Measurements from ENCODE around the gene PABPC1L2B.
"Not testable (repeated sequence)": the region's sequence is repeated elsewhere in the genome, so short reads cannot be mapped to it uniquely, and the experiment has no call there.

The PABPC1L2B gene

DNA sequence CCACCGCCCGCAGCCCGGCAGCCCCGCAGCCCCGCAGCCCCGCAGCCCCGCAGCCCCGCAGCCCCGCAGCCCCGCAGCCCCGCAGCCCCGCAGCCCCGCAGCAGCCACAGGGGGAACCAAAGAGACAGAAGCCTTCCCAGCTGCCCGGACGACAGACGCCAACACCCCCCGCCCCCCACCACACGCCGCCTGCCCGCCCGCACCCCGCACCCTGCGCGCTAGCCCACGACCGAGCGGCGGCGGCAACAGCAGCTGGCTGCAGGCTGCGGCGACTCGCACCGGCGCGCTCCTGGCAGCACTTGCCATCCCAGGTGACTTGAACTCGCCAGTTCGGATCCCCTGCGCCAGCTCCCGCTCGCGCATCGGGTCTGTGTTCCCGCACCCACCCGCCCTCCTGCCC, at the start of gene PABPC1L2B:
TSS of gene PABPC1L2B (plus strand) at position 207 of the 400 bp plus-strand sequence. CDS start 704 bp downstream, outside the sequence.
- not testable (repeated sequence) for DNase-seq

DNA sequence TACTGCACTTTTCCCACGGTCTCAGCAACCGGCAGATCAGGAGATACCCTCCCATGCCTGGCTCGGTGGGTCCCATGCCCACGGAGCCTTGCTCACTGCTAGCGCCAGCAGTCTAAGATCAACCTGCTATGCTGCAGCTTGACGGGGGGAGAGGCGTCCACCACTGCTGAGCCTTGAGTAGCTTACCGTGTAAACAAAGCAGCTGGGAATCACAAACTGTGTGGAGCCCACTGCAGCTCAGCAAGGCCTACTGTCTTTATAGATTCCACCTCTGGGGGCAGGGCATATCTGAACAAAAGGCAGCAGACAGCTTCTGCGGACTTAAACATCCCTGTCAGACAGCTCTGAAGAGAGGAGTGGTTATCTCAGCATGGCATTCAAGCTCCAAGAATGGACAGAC, 42.8 kb upstream of the PABPC1L2B start:
- not testable (repeated sequence) for DNase-seq

DNA sequence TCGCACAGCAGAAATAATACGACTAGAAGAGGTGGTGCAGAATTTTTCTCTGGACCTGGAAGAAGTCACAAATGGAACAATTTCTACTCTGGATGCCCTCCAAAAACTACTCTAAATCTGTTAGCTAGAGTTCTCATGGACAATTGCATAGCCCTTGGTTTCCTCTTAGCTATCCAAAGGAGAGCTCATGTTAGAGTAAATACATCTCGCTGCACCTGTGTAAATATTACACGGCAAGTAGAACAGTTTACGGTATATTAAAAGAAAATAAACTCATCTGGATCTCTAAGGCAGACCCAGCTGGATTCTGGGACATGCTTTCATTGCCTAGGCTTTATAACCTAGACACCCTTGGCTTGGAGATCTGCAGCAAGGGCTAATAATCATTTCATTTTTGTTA, 30.9 kb upstream of the PABPC1L2B start:
- not testable (repeated sequence) for DNase-seq

DNA sequence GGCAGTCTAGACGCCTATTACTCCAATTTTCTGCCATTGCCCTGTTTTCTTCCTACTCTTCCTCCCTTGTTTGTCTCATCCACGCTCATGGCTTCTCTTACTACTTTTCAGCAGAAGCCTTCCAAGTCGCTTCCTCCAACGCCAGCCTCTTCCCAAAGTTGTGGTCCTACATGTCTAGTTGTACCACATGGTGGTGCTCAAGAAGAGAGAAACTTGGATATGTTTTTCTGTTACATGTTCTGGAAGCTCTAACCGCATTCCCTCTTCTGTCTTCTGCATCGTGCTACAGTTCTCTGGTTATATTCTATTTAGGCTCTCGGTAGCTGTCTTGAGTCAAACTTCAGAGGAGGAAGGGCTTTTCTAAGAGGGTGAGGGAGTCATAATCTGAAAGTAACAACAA, 27.9 kb upstream of the PABPC1L2B start:
- not testable (repeated sequence) for DNase-seq

- DNase-seq: not testable (repeated sequence)
These were observed 21.8 kb upstream of the PABPC1L2B start for GRCh38 chrX:72980894-72981469.

DNA sequence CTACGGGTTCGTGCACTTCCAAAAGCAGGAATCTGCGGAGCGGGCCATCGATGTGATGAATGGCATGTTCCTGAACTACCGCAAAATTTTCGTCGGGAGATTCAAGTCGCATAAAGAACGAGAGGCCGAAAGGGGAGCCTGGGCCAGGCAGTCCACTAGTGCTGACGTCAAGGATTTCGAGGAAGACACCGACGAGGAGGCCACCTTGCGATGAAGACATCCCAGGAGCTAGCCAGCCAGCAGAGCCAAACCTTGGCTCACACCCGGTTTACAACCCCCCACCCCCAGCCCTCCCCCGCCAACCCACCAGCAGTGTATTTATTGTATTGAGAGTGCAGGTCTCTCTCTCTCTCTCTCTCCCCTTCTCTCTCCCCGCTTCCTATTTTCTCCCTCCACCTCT, 1.3 kb downstream of the PABPC1L2B start:
- DNase-seq: not testable (repeated sequence)

GRCh38 chrX:73021361-73022092, 18.8 kb downstream of the PABPC1L2B start:
- DNase-seq: no peak

DNA sequence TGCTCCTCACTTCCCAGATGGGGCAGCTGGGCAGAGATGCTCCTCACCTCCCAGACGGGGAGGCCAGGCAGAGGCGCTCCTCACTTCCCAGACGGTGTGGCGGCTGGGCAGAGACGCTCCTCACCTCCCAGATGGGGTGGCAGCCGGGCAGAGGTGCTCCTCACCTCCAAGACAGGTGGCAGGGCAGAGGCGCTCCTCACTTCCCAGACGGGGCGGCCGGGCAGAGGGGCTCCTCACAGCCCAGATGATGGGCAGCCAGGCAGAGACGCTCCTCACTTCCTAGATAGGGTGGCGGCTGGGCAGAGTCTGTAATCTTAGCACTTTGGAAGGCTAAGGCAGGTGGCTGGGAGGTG, 19.3 kb downstream of the PABPC1L2B start:
- DNase-seq: not testable (repeated sequence)

- no peak for DNase-seq
These were observed 26.1 kb downstream of the PABPC1L2B start for GRCh38 chrX:73028876-73029275.

Measured in NCI-H1105 treated with DMSO at 0.1 percent for 48 hours (cell line).